Caco-2 (cell line): ENCODE data around the gene DIP2A. TPM values are rescaled to one million over a fixed set of nuclear protein-coding genes. Genes with fewer than 3 reads are reported as not detected.

ENCODE experiments used
- Bru-seq: library from RNA; stranded (reverse); fragments of 400-500 nt; gene quantifications from one replicate; lab custom pipeline; 2021; lab: Mats Ljungman, UMichigan
- BruChase-seq, 2 experiments: library from RNA; stranded (reverse); fragments of 400-500 nt; gene quantifications; one replicate each; lab custom pipeline; 2021; lab: Mats Ljungman, UMichigan
- BruUV-seq: library from RNA; stranded (reverse); fragments of 400-500 nt; replicated peaks from 2 replicates; lab custom pipeline; 2021; lab: Mats Ljungman, UMichigan
- CTCF ChIA-PET: fragments of 300-600 bp; sonication (Branson Sonifier 250); formaldehyde crosslinking; loops from one replicate; lab custom pipeline; 2022; ENCODE audit warnings: antibody characterized with exemption; lab: Charles Lee
- POLR2A ChIA-PET: fragments of 300-600 bp; sonication (Branson Sonifier 250); formaldehyde crosslinking; loops from one replicate; lab custom pipeline; 2022; ENCODE audit warnings: antibody characterized with exemption; lab: Charles Lee
- DNase-seq, 2 experiments: peaks; one replicate each; pipeline versions ENCODE4 v3.0.0 to v3.0.0-alpha.2; 2020 to 2022
- H3K27me3 ChIP-seq: replicated peaks from 2 replicates; pipeline ENCODE4 v1.6.0; 2011; ENCODE audit warnings: low read length; ENCODE audit not compliant: control insufficient read depth, insufficient read depth
- H3K36me3 ChIP-seq: 2 replicates; pipeline ENCODE4 v1.5.1; 2011; ENCODE audit warnings: low read length; ENCODE audit not compliant: control insufficient read depth, insufficient read depth
- H3K4me1 ChIP-seq: fragments of 250-450 bp; sonication (Bioruptor Pico); 2 replicates; pipeline ENCODE4 v1.5.1; 2020; ENCODE audit warnings: mild to moderate bottlenecking
- H3K4me3 ChIP-seq: 2 replicates; pipeline ENCODE4 v1.5.1; 2011; ENCODE audit warnings: low read depth, mild to moderate bottlenecking, control low read depth, low read length
- H3K9me3 ChIP-seq: fragments of 250-450 bp; sonication (Bioruptor Pico); 2 replicates; pipeline ENCODE4 v1.5.1; 2020; ENCODE audit warnings: mild to moderate bottlenecking, moderate library complexity
- H3K27ac Mint-ChIP-seq: one replicate; pipeline ENCODE4 v1.8.0; 2022; ENCODE audit warnings: mixed read lengths; ENCODE audit not compliant: unreplicated experiment
- H3K27me3 Mint-ChIP-seq: one replicate; pipeline ENCODE4 v1.8.0; 2022; ENCODE audit warnings: mixed read lengths; ENCODE audit not compliant: insufficient read depth, unreplicated experiment
- H3K36me3 Mint-ChIP-seq: one replicate; pipeline ENCODE4 v1.8.0; 2022; ENCODE audit warnings: mild to moderate bottlenecking, mixed read lengths; ENCODE audit not compliant: insufficient read depth, unreplicated experiment
- H3K4me1 Mint-ChIP-seq: one replicate; pipeline ENCODE4 v1.8.0; 2022; ENCODE audit warnings: low read depth, mixed read lengths; ENCODE audit not compliant: unreplicated experiment
- H3K4me3 Mint-ChIP-seq: one replicate; pipeline ENCODE4 v1.8.0; 2022; ENCODE audit warnings: mild to moderate bottlenecking, moderate library complexity, mixed read lengths; ENCODE audit not compliant: unreplicated experiment
- H3K9me3 Mint-ChIP-seq: one replicate; pipeline ENCODE4 v1.8.0; 2022; ENCODE audit warnings: mixed read lengths; ENCODE audit not compliant: unreplicated experiment
- intact Hi-C: fragments of 100-400 bp; cut with micrococcal nuclease; formaldehyde crosslinking; loops from one replicate; pipeline ENCODE4 v1.10.0; 2022; ENCODE audit not compliant: unreplicated experiment
- long read RNA-seq: library from polyadenylated mRNA; stranded (forward); transcript quantifications from one replicate; pipeline ENCODE4 v2.0.0, GENCODE V29; 2022
- total RNA-seq: library from RNA; stranded (reverse); gene quantifications from 2 replicates; pipeline ENCODE4 v1.2.3, GENCODE V29; 2022
- TF ChIP-seq, protein P1 (sequence below), 2 experiments: fragments of 200-600 bp in 1 of 2; IDR thresholded peaks; 1 replicate in 1 of 2; 2 replicates in 1 of 2; pipeline versions ENCODE4 v1.5.1 to v1.8.0; 2011 to 2022; ENCODE audit warnings: antibody characterized with exemption in 1 of 2, control low read depth in 1 of 2, inconsistent platforms in 1 of 2, low read depth in 1 of 2, low read length in 1 of 2, mild to moderate bottlenecking in 1 of 2, moderate library complexity in 1 of 2; ENCODE audit not compliant: insufficient read depth in 1 of 2, severe bottlenecking in 1 of 2, unreplicated experiment in 1 of 2

The DIP2A gene, protein sequence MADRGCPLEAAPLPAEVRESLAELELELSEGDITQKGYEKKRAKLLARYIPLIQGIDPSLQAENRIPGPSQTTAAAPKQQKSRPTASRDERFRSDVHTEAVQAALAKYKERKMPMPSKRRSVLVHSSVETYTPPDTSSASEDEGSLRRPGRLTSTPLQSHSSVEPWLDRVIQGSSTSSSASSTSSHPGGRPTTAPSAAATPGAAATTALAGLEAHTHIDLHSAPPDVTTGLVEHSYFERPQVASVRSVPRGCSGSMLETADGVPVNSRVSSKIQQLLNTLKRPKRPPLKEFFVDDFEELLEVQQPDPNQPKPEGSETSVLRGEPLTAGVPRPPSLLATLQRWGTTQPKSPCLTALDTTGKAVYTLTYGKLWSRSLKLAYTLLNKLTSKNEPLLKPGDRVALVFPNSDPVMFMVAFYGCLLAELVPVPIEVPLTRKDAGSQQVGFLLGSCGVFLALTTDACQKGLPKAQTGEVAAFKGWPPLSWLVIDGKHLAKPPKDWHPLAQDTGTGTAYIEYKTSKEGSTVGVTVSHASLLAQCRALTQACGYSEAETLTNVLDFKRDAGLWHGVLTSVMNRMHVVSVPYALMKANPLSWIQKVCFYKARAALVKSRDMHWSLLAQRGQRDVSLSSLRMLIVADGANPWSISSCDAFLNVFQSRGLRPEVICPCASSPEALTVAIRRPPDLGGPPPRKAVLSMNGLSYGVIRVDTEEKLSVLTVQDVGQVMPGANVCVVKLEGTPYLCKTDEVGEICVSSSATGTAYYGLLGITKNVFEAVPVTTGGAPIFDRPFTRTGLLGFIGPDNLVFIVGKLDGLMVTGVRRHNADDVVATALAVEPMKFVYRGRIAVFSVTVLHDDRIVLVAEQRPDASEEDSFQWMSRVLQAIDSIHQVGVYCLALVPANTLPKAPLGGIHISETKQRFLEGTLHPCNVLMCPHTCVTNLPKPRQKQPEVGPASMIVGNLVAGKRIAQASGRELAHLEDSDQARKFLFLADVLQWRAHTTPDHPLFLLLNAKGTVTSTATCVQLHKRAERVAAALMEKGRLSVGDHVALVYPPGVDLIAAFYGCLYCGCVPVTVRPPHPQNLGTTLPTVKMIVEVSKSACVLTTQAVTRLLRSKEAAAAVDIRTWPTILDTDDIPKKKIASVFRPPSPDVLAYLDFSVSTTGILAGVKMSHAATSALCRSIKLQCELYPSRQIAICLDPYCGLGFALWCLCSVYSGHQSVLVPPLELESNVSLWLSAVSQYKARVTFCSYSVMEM (N-terminal part only)
- 44.6 and 51.2 TPM in 2 replicates for total RNA-seq
- Bru-seq, nascent RNA, result percentile 68 among the genes with signal in this experiment
- BruChase-seq, experiment 1, labeled RNA remaining after a 2-hour chase, result percentile 75 among the genes with signal in this experiment
- BruChase-seq, experiment 2, labeled RNA remaining after a 6-hour chase, result percentile 73 among the genes with signal in this experiment
- long read RNA-seq, full-length matches to known transcripts, result 9 of 34 reads
- long read RNA-seq, partial matches to known transcripts, result 15 of 34 reads
- long read RNA-seq, other reads (novel, unspliced or antisense), result 10 of 34 reads

DNA sequence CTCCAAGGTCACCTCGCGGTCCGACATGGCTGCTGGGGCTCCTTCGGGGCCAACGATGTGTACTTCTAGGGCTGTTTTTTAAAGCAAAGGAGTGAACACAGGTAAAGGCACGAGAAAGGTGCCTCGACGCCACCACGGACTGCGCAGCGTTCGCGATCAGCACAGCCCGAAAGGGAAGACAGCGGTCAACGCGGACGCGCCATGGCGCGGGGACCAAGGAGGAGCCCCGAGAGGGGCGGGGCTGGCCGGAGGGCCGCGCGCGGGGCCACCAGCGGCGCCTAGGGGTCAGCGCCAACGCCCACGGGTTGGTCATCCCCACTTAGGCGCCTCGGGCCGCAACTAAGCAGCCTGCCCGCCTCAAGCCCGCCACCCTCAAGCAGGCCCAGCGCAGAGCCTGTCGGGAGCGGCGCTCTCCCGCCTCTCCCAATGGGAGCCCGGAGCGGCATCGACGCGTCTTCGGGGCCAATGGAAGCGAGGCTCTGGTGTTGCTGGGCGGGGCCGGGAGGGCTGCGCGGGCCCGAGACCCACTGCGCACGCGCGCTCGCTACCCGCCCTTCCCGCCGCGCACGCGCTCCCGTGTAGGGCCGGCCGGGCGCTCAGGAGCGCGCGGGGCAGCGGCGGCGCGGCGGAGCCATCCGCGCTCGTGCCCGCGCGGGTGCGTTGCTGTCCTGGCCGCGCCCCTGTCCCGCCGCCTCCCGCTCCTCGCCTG lies at the start of gene DIP2A:
Gene DIP2A (plus strand): TSS at position 577 of the 709 bp plus-strand sequence. CDS start 241 bp downstream, outside the sequence.
- Histone ChIP-seq H3K4me3 (peak within 1 kb of the TSS; percentile 97), H3K4me1 (peaks cover 6% of the 10 kb centered on the region; the same call in 1 of the 2 replicates), H3K36me3 (no peaks in the 10 kb centered on the region; the same call in 1 of the 2 replicates), H3K27me3 (no peaks in the 10 kb centered on the region), H3K9me3 (no peaks in the 10 kb centered on the region)
- Mint-ChIP-seq H3K4me1 (no peaks in the 10 kb centered on the region), H3K36me3 (peaks cover 18% of the 10 kb centered on the region), H3K9me3 (no peaks in the 10 kb centered on the region), H3K27ac (peak within 1 kb of the TSS; percentile 90), H3K4me3 (peak within 1 kb of the TSS; percentile 91), H3K27me3 (no peaks in the 10 kb centered on the region)
- DNase-seq, result peak; percentile 97 to 98
- POLR2A ChIA-PET, result interaction anchor here (0.7 to 1.4 kb wide), 2 partner anchors 133 to 177 kb away, joined by 3 read pairs; partner anchors contain the start of gene PRMT2
- BruUV-seq, result no TSS peak
- TF ChIP-seq, protein P1, sequence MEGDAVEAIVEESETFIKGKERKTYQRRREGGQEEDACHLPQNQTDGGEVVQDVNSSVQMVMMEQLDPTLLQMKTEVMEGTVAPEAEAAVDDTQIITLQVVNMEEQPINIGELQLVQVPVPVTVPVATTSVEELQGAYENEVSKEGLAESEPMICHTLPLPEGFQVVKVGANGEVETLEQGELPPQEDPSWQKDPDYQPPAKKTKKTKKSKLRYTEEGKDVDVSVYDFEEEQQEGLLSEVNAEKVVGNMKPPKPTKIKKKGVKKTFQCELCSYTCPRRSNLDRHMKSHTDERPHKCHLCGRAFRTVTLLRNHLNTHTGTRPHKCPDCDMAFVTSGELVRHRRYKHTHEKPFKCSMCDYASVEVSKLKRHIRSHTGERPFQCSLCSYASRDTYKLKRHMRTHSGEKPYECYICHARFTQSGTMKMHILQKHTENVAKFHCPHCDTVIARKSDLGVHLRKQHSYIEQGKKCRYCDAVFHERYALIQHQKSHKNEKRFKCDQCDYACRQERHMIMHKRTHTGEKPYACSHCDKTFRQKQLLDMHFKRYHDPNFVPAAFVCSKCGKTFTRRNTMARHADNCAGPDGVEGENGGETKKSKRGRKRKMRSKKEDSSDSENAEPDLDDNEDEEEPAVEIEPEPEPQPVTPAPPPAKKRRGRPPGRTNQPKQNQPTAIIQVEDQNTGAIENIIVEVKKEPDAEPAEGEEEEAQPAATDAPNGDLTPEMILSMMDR (IDR thresholded peaks at IDR 0.05; ENCODE audit: insufficient read depth in 1 of 2, low read depth in 1 of 2, low read length in 1 of 2, severe bottlenecking in 1 of 2, unreplicated experiment in 1 of 2), result peak in 1 of 2 experiments; percentile 23
- CTCF ChIA-PET, result interaction anchor here (1.0 kb wide), 1 partner anchor 133 kb away, joined by 3 read pairs; no protein-coding TSS in a partner anchor
- intact Hi-C loops, result no loop called here

DNA sequence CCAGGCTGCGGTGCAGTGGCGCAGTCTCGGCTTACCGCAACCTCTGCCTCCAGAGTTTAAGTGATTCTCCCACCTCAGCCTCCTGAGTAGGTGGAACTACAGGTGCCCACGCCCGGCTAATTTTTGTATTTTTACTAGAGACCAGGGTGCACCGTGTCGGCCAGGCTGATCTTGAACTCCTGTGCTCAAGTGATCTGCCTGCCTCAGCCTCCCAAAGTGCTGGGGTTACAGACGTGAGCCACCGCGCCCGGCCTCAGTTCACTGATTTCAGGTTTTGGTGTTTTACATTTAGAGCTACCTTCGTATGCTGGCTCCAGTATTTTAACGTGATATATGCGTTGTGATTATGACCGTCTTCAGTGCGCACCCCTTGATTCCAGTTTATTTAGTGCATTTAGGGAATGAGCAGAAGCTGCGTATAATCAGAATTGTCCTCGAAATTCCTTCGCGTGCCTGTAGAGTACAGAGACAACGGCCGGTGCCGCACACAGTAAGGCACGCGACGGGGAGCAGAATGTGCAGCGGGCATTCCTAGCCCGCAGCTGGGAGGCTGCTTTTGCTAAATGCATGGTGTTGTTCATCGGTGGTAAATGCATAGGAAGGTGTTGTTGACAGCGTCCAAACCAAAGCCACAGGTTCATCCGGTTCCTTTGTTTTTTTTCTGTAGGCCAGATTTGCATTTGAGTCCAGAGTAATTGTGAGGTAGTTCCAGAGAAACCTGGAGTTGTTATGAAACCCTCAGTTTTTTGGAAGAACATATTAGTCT lies 48.9 kb upstream of the DIP2A start:
- intact Hi-C loops, result no loop called here
- Histone ChIP-seq H3K36me3 (no peaks in the 10 kb centered on the region), H3K4me3 (no peak overlapping the region), H3K9me3 (no peaks in the 10 kb centered on the region), H3K27me3 (no peaks in the 10 kb centered on the region), H3K4me1 (no peaks in the 10 kb centered on the region)
- Mint-ChIP-seq H3K27me3 (no peaks in the 10 kb centered on the region), H3K4me3 (no peak overlapping the region), H3K9me3 (no peaks in the 10 kb centered on the region), H3K27ac (no peak overlapping the region), H3K4me1 (no peaks in the 10 kb centered on the region), H3K36me3 (peaks cover 36% of the 10 kb centered on the region)
- ChIA-PET POLR2A (no interaction called here), CTCF (no interaction called here)
- TF ChIP-seq, protein P1 (IDR thresholded peaks at IDR 0.05; ENCODE audit: insufficient read depth in 1 of 2, low read depth in 1 of 2, low read length in 1 of 2, severe bottlenecking in 1 of 2, unreplicated experiment in 1 of 2), result no peak
- DNase-seq, result no peak
- no TSS peak for BruUV-seq
